HEK293 (cell line): ENCODE results near the gene SPP2.

Experiments used
- RBAK ChIP-seq: fragments of 450-650 bp; formaldehyde crosslinking; IDR thresholded peaks from 2 replicates; pipeline ENCODE4 v1.5.1; 2016; ENCODE audit warnings: missing biosample characterization, missing genetic modification characterization
- ZFP37 ChIP-seq: fragments of 450-650 bp; formaldehyde crosslinking; IDR thresholded peaks from 2 replicates; pipeline ENCODE4 v1.5.1; 2016; ENCODE audit warnings: missing biosample characterization, missing genetic modification characterization
- ZNF121 ChIP-seq: fragments of 450-650 bp; formaldehyde crosslinking; IDR thresholded peaks from 2 replicates; pipeline ENCODE4 v1.5.1; 2016; ENCODE audit warnings: missing biosample characterization, missing genetic modification characterization
- ZNF155 ChIP-seq: fragments of 450-650 bp; formaldehyde crosslinking; IDR thresholded peaks from 2 replicates; pipeline ENCODE4 v1.5.1; 2016; ENCODE audit warnings: missing biosample characterization, missing genetic modification characterization
- ZNF175 ChIP-seq: fragments of 450-650 bp; formaldehyde crosslinking; IDR thresholded peaks from 2 replicates; pipeline ENCODE4 v1.5.1; 2016; ENCODE audit warnings: missing biosample characterization, missing genetic modification characterization
- ZNF558 ChIP-seq: fragments of 450-650 bp; formaldehyde crosslinking; IDR thresholded peaks from 2 replicates; pipeline ENCODE4 v1.5.1; 2016; ENCODE audit warnings: missing biosample characterization, missing genetic modification characterization
- ZNF785 ChIP-seq: fragments of 450-650 bp; formaldehyde crosslinking; IDR thresholded peaks from 2 replicates; pipeline ENCODE4 v1.5.1; 2016; ENCODE audit warnings: missing biosample characterization, missing genetic modification characterization
- TF ChIP-seq, protein P1 (sequence below): fragments of 450-650 bp; formaldehyde crosslinking; IDR thresholded peaks from 2 replicates; pipeline ENCODE4 v1.5.1; 2016; ENCODE audit warnings: missing biosample characterization, missing genetic modification characterization
- TF ChIP-seq, protein P2 (sequence below): fragments of 450-650 bp; formaldehyde crosslinking; IDR thresholded peaks from 2 replicates; pipeline ENCODE4 v1.5.1; 2016; ENCODE audit warnings: missing biosample characterization, missing genetic modification characterization
- TF ChIP-seq, protein P3 (sequence below): fragments of 450-650 bp; formaldehyde crosslinking; optimal IDR thresholded peaks from 2 replicates; pipeline ENCODE3; 2016; ENCODE audit warnings: missing biosample characterization, mild to moderate bottlenecking, missing genetic modification characterization

GRCh38 chr2:234075518-234075915 lies 25.0 kb downstream of the SPP2 start:
- TF ChIP-seq, protein P1, sequence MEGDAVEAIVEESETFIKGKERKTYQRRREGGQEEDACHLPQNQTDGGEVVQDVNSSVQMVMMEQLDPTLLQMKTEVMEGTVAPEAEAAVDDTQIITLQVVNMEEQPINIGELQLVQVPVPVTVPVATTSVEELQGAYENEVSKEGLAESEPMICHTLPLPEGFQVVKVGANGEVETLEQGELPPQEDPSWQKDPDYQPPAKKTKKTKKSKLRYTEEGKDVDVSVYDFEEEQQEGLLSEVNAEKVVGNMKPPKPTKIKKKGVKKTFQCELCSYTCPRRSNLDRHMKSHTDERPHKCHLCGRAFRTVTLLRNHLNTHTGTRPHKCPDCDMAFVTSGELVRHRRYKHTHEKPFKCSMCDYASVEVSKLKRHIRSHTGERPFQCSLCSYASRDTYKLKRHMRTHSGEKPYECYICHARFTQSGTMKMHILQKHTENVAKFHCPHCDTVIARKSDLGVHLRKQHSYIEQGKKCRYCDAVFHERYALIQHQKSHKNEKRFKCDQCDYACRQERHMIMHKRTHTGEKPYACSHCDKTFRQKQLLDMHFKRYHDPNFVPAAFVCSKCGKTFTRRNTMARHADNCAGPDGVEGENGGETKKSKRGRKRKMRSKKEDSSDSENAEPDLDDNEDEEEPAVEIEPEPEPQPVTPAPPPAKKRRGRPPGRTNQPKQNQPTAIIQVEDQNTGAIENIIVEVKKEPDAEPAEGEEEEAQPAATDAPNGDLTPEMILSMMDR (tag by site-specific recombination) = no peak
- TF ChIP-seq ZNF785 (tag by site-specific recombination) (no peak), ZFP37 (no peak), ZNF558 (no peak), ZNF155 (tag by site-specific recombination) (no peak), RBAK (tag by site-specific recombination) (no peak), ZNF175 (tag by site-specific recombination) (no peak), ZNF121 (tag by site-specific recombination) (no peak)
- TF ChIP-seq, protein P2, sequence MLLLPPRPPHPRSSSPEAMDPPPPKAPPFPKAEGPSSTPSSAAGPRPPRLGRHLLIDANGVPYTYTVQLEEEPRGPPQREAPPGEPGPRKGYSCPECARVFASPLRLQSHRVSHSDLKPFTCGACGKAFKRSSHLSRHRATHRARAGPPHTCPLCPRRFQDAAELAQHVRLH (tag by site-specific recombination) = no peak
- TF ChIP-seq, protein P3, sequence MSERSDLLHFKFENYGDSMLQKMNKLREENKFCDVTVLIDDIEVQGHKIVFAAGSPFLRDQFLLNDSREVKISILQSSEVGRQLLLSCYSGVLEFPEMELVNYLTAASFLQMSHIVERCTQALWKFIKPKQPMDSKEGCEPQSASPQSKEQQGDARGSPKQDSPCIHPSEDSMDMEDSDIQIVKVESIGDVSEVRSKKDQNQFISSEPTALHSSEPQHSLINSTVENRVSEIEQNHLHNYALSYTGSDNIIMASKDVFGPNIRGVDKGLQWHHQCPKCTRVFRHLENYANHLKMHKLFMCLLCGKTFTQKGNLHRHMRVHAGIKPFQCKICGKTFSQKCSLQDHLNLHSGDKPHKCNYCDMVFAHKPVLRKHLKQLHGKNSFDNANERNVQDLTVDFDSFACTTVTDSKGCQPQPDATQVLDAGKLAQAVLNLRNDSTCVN (tag by site-specific recombination) = no peak
